Glutamatergic neuron (in vitro differentiated cells): Measurements from ENCODE around the gene SQOR. TPM values are rescaled to one million over a fixed set of nuclear protein-coding genes. Genes with fewer than 3 reads are reported as not detected.

Experiments
- DNase-seq: peaks from one replicate; pipeline ENCODE4 v3.0.0; 2022
- H3K27ac Mint-ChIP-seq: one replicate; pipeline ENCODE4 v1.8.0; 2020; ENCODE audit warnings: mild to moderate bottlenecking, mixed read lengths, inconsistent platforms; ENCODE audit not compliant: unreplicated experiment
- H3K27me3 Mint-ChIP-seq: one replicate; pipeline ENCODE4 v1.8.0; 2020; ENCODE audit warnings: mild to moderate bottlenecking, moderate library complexity, mixed read lengths, inconsistent platforms; ENCODE audit not compliant: unreplicated experiment
- H3K36me3 Mint-ChIP-seq: one replicate; pipeline ENCODE4 v1.8.0; 2020; ENCODE audit warnings: mild to moderate bottlenecking, mixed read lengths, inconsistent platforms; ENCODE audit not compliant: unreplicated experiment
- H3K4me1 Mint-ChIP-seq: one replicate; pipeline ENCODE4 v1.8.0; 2020; ENCODE audit warnings: mild to moderate bottlenecking, low read depth, mixed read lengths, inconsistent platforms; ENCODE audit not compliant: unreplicated experiment
- H3K4me3 Mint-ChIP-seq: one replicate; pipeline ENCODE4 v1.8.0; 2020; ENCODE audit warnings: mild to moderate bottlenecking, mixed read lengths, inconsistent platforms; ENCODE audit not compliant: unreplicated experiment
- H3K9me3 Mint-ChIP-seq: one replicate; pipeline ENCODE4 v1.8.0; 2020; ENCODE audit warnings: mild to moderate bottlenecking, moderate library complexity, mixed read lengths, inconsistent platforms; ENCODE audit not compliant: unreplicated experiment
- total RNA-seq: library from RNA; stranded (reverse); fragmentation: NEBNext Ultra II Directional; extraction: Animal tissue kit (Norgen Biotek cat#: 25700); gene quantifications from one replicate; pipeline ENCODE4 v1.2.1, GENCODE V29; 2021; ENCODE audit not compliant: unreplicated experiment
- TF ChIP-seq, protein P1 (sequence below): fragments of 200-600 bp; sonication (generic); IDR thresholded peaks from one replicate; pipeline ENCODE4 v1.5.0; 2021; ENCODE audit not compliant: partially characterized antibody, unreplicated experiment

SQOR gene
- total RNA-seq, 1 donor from 2014 or later = not detected

GRCh38 chr15:45704329-45705249 lies 69.8 kb downstream of the SQOR start:
- no peaks in the 10 kb centered on the region for H3K36me3 Mint-ChIP-seq
- H3K4me1 Mint-ChIP-seq = peaks cover 3% of the 10 kb centered on the region
- H3K27me3 Mint-ChIP-seq = peaks cover 8% of the 10 kb centered on the region
- DNase-seq = peak; percentile 29
- peak overlapping the region; percentile 93 for H3K4me3 Mint-ChIP-seq
- peaks cover 3% of the 10 kb centered on the region for H3K9me3 Mint-ChIP-seq
- no peak overlapping the region for H3K27ac Mint-ChIP-seq
- TF ChIP-seq, protein P1, sequence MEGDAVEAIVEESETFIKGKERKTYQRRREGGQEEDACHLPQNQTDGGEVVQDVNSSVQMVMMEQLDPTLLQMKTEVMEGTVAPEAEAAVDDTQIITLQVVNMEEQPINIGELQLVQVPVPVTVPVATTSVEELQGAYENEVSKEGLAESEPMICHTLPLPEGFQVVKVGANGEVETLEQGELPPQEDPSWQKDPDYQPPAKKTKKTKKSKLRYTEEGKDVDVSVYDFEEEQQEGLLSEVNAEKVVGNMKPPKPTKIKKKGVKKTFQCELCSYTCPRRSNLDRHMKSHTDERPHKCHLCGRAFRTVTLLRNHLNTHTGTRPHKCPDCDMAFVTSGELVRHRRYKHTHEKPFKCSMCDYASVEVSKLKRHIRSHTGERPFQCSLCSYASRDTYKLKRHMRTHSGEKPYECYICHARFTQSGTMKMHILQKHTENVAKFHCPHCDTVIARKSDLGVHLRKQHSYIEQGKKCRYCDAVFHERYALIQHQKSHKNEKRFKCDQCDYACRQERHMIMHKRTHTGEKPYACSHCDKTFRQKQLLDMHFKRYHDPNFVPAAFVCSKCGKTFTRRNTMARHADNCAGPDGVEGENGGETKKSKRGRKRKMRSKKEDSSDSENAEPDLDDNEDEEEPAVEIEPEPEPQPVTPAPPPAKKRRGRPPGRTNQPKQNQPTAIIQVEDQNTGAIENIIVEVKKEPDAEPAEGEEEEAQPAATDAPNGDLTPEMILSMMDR = no peak

DNA sequence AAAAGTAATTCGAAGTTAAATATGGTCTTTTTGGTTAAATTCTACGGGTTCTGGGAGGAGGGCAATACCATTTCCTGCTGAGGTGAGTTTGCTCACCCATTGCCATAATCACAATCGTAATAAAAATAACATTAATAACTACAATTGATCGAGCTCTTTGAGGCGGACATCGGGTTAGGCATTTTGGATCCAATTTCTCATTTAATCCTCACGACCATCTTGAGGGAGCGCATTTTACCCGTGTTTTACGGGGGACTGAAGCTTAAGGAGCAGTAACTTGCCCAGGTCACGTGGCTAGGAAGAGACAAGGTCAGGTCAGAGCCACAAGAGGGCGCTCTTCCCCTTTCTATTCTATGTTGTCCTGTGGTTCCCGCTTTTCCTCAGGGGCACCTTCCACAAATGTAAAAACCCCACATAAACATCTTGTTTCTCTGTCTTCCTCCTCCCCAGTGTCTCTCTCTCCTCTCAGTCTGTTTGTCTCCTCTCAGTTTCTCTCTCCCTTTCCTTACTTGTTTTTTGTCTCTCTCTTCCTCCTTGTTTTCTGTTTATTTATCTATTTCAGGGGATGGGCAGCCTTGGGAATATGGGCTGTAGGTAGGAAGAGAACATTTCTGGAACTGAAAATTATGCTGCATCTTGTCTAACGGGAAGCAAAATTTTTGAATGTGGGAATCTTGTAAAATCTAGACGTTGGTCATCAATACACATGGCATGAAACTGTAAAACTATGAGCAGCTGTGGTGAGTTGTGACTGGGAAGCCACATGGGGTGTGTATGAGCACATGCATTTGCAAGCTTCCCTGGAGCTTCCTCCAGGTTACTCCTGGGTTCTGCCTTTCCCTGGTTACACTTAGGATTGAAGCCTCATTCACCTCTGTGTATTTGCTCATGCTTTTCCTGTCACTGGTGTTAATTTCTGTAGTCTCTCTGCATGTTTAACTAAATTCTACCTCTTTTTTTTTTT lies 71.0 kb downstream of the SQOR start:
- Mint-ChIP-seq H3K4me3 (peak overlapping the region; percentile 93), H3K36me3 (no peaks in the 10 kb centered on the region)
- DNase-seq = peak; percentile 78

DNA sequence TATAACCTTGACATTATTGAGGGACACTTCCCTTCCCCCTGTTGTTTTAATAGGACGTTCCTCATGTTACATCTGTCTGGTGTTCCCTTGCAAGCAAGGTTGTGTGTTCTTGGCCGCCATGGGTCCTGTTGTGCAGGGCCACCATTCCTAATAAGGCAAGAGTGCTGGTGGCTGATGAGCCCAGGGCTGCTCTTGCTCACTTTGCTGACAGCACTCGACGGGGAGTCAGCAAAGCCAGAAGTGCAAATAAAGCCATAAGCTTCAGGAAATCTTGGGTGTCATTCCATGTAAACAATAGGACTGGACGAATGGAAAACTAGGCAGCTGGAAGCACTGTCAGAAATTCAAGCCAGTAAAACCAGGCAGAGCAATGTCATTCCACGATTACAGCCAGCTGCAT lies 75.8 kb downstream of the SQOR start:
- Mint-ChIP-seq H3K27ac (no peak overlapping the region), H3K4me3 (no peak overlapping the region), H3K36me3 (no peaks in the 10 kb centered on the region)

More for the DNA sequence above, 71.0 kb downstream of the SQOR start:
- TF ChIP-seq, protein P1 = peak; percentile 96
- H3K4me1 Mint-ChIP-seq = peaks cover 3% of the 10 kb centered on the region
- peak overlapping the region; percentile 29 for H3K27ac Mint-ChIP-seq
- H3K27me3 Mint-ChIP-seq = peaks cover 8% of the 10 kb centered on the region
- peaks cover 3% of the 10 kb centered on the region for H3K9me3 Mint-ChIP-seq

GRCh38 chr15:45714590-45715488 lies 80.0 kb downstream of the SQOR start:
- TF ChIP-seq, protein P1 = peak; percentile 95
- Mint-ChIP-seq H3K27me3 (no peaks in the 10 kb centered on the region), H3K27ac (peak overlapping the region; percentile 43), H3K4me3 (peak overlapping the region; percentile 25), H3K9me3 (peaks cover 2% of the 10 kb centered on the region), H3K36me3 (no peaks in the 10 kb centered on the region), H3K4me1 (peaks cover 4% of the 10 kb centered on the region)
- DNase-seq = peak; percentile 83

More for the DNA sequence above, 75.8 kb downstream of the SQOR start:
- H3K9me3 Mint-ChIP-seq = peaks cover 2% of the 10 kb centered on the region
- DNase-seq = no peak
- H3K4me1 Mint-ChIP-seq = peaks cover 7% of the 10 kb centered on the region
- TF ChIP-seq, protein P1 = no peak
- peaks cover 6% of the 10 kb centered on the region for H3K27me3 Mint-ChIP-seq
